Fibroblast of mammary gland (primary cell): ENCODE measurements around the gene IQCM.
A peak's percentile ranks its signal among the peaks of the same experiment; 100 is the strongest.

Experiments used
- DNase-seq: peaks from one replicate; pipeline ENCODE4 v3.0.0-alpha.2; 2010; ENCODE audit warnings: low read depth
- H3K4me3 ChIP-seq: 2 replicates; pipeline ENCODE4 v1.5.1; 2011; ENCODE audit warnings: low read depth, mild to moderate bottlenecking, low read length, moderate library complexity; ENCODE audit not compliant: control insufficient read depth
- CTCF ChIP-seq: conservative IDR thresholded peaks from 2 replicates; pipeline ENCODE4 v1.5.1; 2011; ENCODE audit warnings: low read depth, low read length, inconsistent platforms; ENCODE audit not compliant: control insufficient read depth, insufficient read depth

The IQCM gene

GRCh38 chr4:149815743-149816142 lies at the start of gene IQCM:
Gene IQCM (minus strand): TSS chr4:149815843. CDS start chr4:149742691, 73,152 bp downstream.
- DNase-seq, result no peak
- no peak for TF ChIP-seq CTCF
- no peak within 1 kb of the TSS for H3K4me3 ChIP-seq

GRCh38 chr4:149857446-149857845 lies 41.8 kb upstream of the IQCM start:
- TF ChIP-seq CTCF, result no peak
- DNase-seq, result no peak
- no peak overlapping the region for H3K4me3 ChIP-seq

- no peak for TF ChIP-seq CTCF
- no peak overlapping the region for H3K4me3 ChIP-seq
- DNase-seq, result no peak
These were observed 30.1 kb upstream of the IQCM start for GRCh38 chr4:149845743-149846142.

GRCh38 chr4:149841686-149842085 lies 26.0 kb upstream of the IQCM start:
- TF ChIP-seq CTCF, result no peak
- no peak overlapping the region for H3K4me3 ChIP-seq
- no peak for DNase-seq

- no peak for TF ChIP-seq CTCF
- no peak overlapping the region for H3K4me3 ChIP-seq
- no peak for DNase-seq
These were observed 22.4 kb upstream of the IQCM start for GRCh38 chr4:149838036-149838435.

GRCh38 chr4:149836546-149836945 lies 20.9 kb upstream of the IQCM start:
- peak; percentile 26 for DNase-seq
- TF ChIP-seq CTCF, result no peak
- H3K4me3 ChIP-seq, result no peak overlapping the region

- TF ChIP-seq CTCF, result no peak
- no peak overlapping the region for H3K4me3 ChIP-seq
- DNase-seq, result no peak
These were observed 19.6 kb upstream of the IQCM start for GRCh38 chr4:149835280-149835679.
